ENCODE results near the gene EXO1.
"Not testable (repeated sequence)": the region's sequence is repeated elsewhere in the genome, so short reads cannot be mapped to it uniquely, and the experiment has no call there.

EXO1 gene

GRCh38 chr1:241847796-241848685, at the start of gene EXO1:
TSS of gene EXO1 (plus strand) at chr1:241848204. CDS start at chr1:241850426, 2,222 bp downstream.
- peak; percentile 49 for TF ChIP-seq CTCF (IDR thresholded peaks at IDR 0.05; ENCODE audit: insufficient read depth, low read depth, low read length, missing control alignments)
- peak; percentile 93 for DNase-seq (ENCODE audit: low read depth)
- H3K4me3 ChIP-seq (ENCODE audit: low read depth, low read length), result peak within 1 kb of the TSS; percentile 64

- H3K4me3 ChIP-seq (ENCODE audit: low read depth, low read length), result no peak overlapping the region
- DNase-seq (ENCODE audit: low read depth), result no peak
- TF ChIP-seq CTCF (IDR thresholded peaks at IDR 0.05; ENCODE audit: insufficient read depth, low read depth, low read length, missing control alignments), result no peak
Observed at GRCh38 chr1:241799416-241799815, 48.6 kb upstream of the EXO1 start.

GRCh38 chr1:241800640-241801039, 47.4 kb upstream of the EXO1 start:
- DNase-seq (ENCODE audit: low read depth), result no peak
- no peak for TF ChIP-seq CTCF (IDR thresholded peaks at IDR 0.05; ENCODE audit: insufficient read depth, low read depth, low read length, missing control alignments)
- no peak overlapping the region for H3K4me3 ChIP-seq (ENCODE audit: low read depth, low read length)

GRCh38 chr1:241802863-241803262, 45.1 kb upstream of the EXO1 start:
- no peak for DNase-seq (ENCODE audit: low read depth)
- H3K4me3 ChIP-seq (ENCODE audit: low read depth, low read length), result no peak overlapping the region
- no peak for TF ChIP-seq CTCF (IDR thresholded peaks at IDR 0.05; ENCODE audit: insufficient read depth, low read depth, low read length, missing control alignments)

- DNase-seq (ENCODE audit: low read depth); H3K4me3 ChIP-seq (ENCODE audit: low read depth, low read length): not testable (repeated sequence)
Observed at GRCh38 chr1:241804706-241805105, 43.3 kb upstream of the EXO1 start.

GRCh38 chr1:241808265-241808664, 39.7 kb upstream of the EXO1 start:
- no peak for TF ChIP-seq CTCF (IDR thresholded peaks at IDR 0.05; ENCODE audit: insufficient read depth, low read depth, low read length, missing control alignments)
- DNase-seq (ENCODE audit: low read depth), result peak; percentile 9
- H3K4me3 ChIP-seq (ENCODE audit: low read depth, low read length), result no peak overlapping the region

GRCh38 chr1:241810769-241811405, 37.1 kb upstream of the EXO1 start:
- peak; percentile 39 for DNase-seq (ENCODE audit: low read depth)

More at GRCh38 chr1:241810769-241811405, 37.1 kb upstream of the EXO1 start:
- H3K4me3 ChIP-seq (ENCODE audit: low read depth, low read length), result no peak overlapping the region
- no peak for TF ChIP-seq CTCF (IDR thresholded peaks at IDR 0.05; ENCODE audit: insufficient read depth, low read depth, low read length, missing control alignments)

Measured in GM12865 (cell line).